Measurements from ENCODE around the gene RER1. TPM values are rescaled to one million over a fixed set of nuclear protein-coding genes. Genes with fewer than 3 reads are reported as not detected.

RER1 gene
- total RNA-seq, 2 donors from 2014 or later, result 114 TPM

DNA sequence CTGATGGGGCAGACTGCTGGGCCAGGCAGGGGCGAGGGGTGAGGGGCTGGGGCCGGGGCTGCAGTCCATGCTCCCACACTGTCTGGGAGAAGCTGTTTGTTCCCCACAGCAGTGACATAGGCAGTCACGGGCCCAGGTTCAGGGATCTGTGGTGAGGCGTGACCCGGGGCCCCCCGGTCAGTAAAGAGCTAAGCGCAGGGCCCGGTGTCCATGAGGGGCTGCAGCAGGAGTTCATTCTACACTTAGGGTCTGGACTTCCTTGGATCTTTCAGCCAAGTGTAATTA is 16.3 kb downstream of the RER1 start:
- H3K9me3 Mint-ChIP-seq, result no peaks in the 10 kb centered on the region
- no peaks in the 10 kb centered on the region for H3K27me3 Mint-ChIP-seq (ENCODE audit: insufficient read depth)
- no peak overlapping the region for H3K27ac Mint-ChIP-seq
- H3K4me1 ChIP-seq (ENCODE audit: control insufficient read depth, insufficient read depth, low read length), result no peaks in the 10 kb centered on the region
- WGBS, 2 experiments (ENCODE audit: insufficient coverage in 1 of 2, insufficient read length in 1 of 2), result 93 to 98% methylated on average over 8 of the region's 8 CpGs
- peaks cover 40% of the 10 kb centered on the region for H3K36me3 Mint-ChIP-seq (ENCODE audit: low read depth)
- TF ChIP-seq CTCF (conservative IDR thresholded peaks at IDR 0.05), result no peak
- H3K4me3 ChIP-seq (ENCODE audit: low read length), result no peak overlapping the region
- no peak overlapping the region for H3K4me3 Mint-ChIP-seq
- no peak overlapping the region for H3K9ac ChIP-seq (ENCODE audit: extremely low read depth, low read length, poor library complexity, severe bottlenecking)
- no peak for DNase-seq
- peaks cover 3% of the 10 kb centered on the region for H3K4me1 Mint-ChIP-seq
- H3K27me3 ChIP-seq (ENCODE audit: control insufficient read depth, insufficient read depth, low read length, poor library complexity, severe bottlenecking), result no peaks in the 10 kb centered on the region
- H3K36me3 ChIP-seq (ENCODE audit: control insufficient read depth, insufficient read depth, low read length), result peaks cover 33% of the 10 kb centered on the region
- H3K9me3 ChIP-seq (ENCODE audit: control insufficient read depth, low read length), result no peaks in the 10 kb centered on the region
- no peak overlapping the region for H3K27ac ChIP-seq (ENCODE audit: low read depth, low read length)

DNA sequence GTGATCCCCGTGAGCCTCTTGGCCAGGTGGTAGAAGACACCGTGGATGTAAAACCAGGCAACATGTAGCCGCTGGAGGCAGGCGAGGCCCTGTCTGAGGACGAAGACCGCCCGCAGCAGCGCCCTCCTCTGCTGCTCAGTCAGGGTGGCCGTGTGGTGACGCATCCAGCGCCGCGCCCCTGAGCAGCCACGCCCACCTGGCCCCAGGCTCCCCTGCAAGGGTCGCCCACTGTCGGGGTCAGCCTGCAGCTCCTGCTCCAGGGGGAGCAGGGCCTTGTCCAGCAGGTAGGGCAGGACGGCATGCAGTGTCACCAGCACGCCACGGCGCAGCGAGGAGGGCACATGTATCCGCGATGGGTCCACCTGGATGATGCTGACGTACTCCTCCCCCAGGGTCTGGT is 16.8 kb downstream of the RER1 start:
- H3K36me3 ChIP-seq (ENCODE audit: control insufficient read depth, insufficient read depth, low read length), result peaks cover 28% of the 10 kb centered on the region
- H3K4me3 ChIP-seq (ENCODE audit: low read length), result no peak overlapping the region
- WGBS, 2 experiments (ENCODE audit: insufficient coverage in 1 of 2, insufficient read length in 1 of 2), result 94 to 95% methylated on average over 19 to 24 of the region's 24 CpGs
- no peak overlapping the region for H3K9ac ChIP-seq (ENCODE audit: extremely low read depth, low read length, poor library complexity, severe bottlenecking)
- H3K36me3 Mint-ChIP-seq (ENCODE audit: low read depth), result peaks cover 37% of the 10 kb centered on the region
- peaks cover 3% of the 10 kb centered on the region for H3K4me1 Mint-ChIP-seq
- no peaks in the 10 kb centered on the region for H3K9me3 Mint-ChIP-seq
- H3K4me1 ChIP-seq (ENCODE audit: control insufficient read depth, insufficient read depth, low read length), result no peaks in the 10 kb centered on the region
- H3K27me3 ChIP-seq (ENCODE audit: control insufficient read depth, insufficient read depth, low read length, poor library complexity, severe bottlenecking), result no peaks in the 10 kb centered on the region
- H3K27ac ChIP-seq (ENCODE audit: low read depth, low read length), result no peak overlapping the region
- no peaks in the 10 kb centered on the region for H3K27me3 Mint-ChIP-seq (ENCODE audit: insufficient read depth)
- H3K4me3 Mint-ChIP-seq, result no peak overlapping the region
- TF ChIP-seq CTCF (conservative IDR thresholded peaks at IDR 0.05), result no peak
- no peaks in the 10 kb centered on the region for H3K9me3 ChIP-seq (ENCODE audit: control insufficient read depth, low read length)
- no peak overlapping the region for H3K27ac Mint-ChIP-seq
- no peak for DNase-seq

DNA sequence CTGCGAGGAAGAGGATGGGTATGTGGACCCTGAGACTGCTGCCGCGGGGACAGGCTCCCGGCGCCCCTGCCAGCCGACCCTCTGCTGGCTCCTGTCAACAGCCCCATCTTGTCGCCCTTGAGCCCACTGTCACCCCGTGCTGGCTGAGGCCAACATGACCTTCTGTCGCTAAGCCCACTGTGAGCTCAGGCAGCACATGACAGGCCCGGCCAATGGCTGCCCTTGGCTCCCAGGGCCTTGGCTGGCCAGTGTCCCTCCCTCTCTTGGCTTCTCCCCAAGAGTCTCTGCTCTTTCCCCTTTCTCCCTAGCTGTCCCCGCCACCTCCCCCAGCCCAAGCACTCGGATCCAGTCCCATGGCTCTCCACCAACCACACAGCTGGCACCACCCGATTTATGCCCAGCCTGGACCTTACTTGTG is 17.2 kb downstream of the RER1 start:
- Histone ChIP-seq H3K27me3 (ENCODE audit: control insufficient read depth, insufficient read depth, low read length, poor library complexity, severe bottlenecking) (no peaks in the 10 kb centered on the region), H3K27ac (ENCODE audit: low read depth, low read length) (no peak overlapping the region), H3K4me3 (ENCODE audit: low read length) (no peak overlapping the region), H3K9me3 (ENCODE audit: control insufficient read depth, low read length) (no peaks in the 10 kb centered on the region), H3K9ac (ENCODE audit: extremely low read depth, low read length, poor library complexity, severe bottlenecking) (no peak overlapping the region), H3K36me3 (ENCODE audit: control insufficient read depth, insufficient read depth, low read length) (peaks cover 26% of the 10 kb centered on the region), H3K4me1 (ENCODE audit: control insufficient read depth, insufficient read depth, low read length) (peaks cover 2% of the 10 kb centered on the region)
- Mint-ChIP-seq H3K4me3 (no peak overlapping the region), H3K27ac (no peak overlapping the region), H3K4me1 (peaks cover 5% of the 10 kb centered on the region), H3K36me3 (ENCODE audit: low read depth) (peaks cover 34% of the 10 kb centered on the region), H3K27me3 (ENCODE audit: insufficient read depth) (no peaks in the 10 kb centered on the region), H3K9me3 (no peaks in the 10 kb centered on the region)
- TF ChIP-seq CTCF (conservative IDR thresholded peaks at IDR 0.05), result no peak
- 90 to 91% methylated on average over 8 to 13 of the region's 13 CpGs for WGBS, 2 experiments (ENCODE audit: insufficient coverage in 1 of 2, insufficient read length in 1 of 2)
- DNase-seq, result no peak
